ENCODE results near the gene ATXN3.

The ATXN3 gene

DNA sequence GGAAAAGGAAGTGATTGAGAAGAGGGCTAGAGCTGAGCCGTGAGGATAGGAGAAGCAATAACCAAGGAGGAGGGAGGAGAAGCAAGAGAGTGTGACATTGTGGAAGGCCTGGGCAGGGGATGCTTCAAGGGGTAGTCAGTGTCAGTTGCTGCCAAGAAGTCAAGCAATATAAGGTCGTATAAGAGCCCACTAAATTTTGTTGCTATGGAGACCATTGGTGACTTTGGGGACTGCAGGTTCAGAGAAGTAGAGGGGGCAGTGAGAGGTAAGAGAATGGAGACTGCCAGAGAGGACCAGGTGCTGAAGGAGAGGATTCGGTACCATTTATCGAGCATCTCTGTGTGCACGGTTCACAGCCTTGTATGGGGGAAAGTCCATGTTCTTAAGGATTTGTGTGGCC is 3.1 kb upstream of the ATXN3 start:
- in situ Hi-C loops (cut with MboI; ENCODE audit: low pct_unique_long_range_greater_than_20kb, low sequenced_read_pairs, unreplicated experiment) = no loop called here
- no peak for TF ChIP-seq CTCF (IDR thresholded peaks at IDR 0.05; ENCODE audit: extremely low read depth, insufficient read depth, missing control alignments)
- DNase-seq (ENCODE audit: low spot score) = no peak

DNA sequence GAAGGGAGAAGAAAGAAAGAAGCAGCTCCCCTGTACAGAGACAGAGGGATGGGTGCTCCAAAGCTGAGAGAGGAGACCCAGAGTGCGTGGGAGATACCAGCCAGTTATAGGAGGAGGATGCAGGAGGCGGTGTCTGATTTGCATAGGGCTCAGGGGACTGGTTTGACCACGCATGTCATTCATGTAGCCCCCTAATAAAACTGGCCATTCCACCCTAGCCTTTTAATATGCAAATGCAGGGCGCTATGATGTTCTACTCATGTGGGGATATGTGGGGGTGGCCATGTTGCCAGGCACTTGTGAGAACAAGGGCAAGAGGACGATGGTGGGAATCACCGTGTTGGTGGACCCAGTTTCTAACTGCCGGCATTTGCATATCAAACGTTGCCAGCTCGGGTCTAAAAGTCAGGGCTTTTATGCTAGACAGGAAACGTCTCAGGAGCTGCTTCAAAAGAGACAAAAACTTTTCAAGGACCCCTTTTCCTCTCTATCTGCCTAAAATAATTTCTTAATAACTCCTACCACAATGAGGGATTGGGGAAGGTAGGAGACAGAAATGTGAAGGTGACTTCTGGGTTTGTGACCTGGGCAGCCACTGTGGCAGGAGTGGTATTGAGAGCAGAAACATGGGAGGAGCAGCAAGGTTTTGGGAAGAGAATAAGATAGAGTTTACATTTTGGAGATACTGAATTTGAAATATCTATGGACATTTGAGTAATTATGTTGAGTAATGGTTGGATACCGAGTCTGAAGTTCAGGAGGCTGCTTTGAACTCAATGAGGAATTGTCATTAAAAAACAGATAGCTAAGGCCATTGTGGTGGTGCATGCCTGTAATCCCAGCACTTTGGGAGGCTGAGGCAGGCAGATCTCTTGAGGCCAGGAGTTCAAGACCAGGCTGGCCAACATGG is 2.2 kb upstream of the ATXN3 start:
- DNase-seq (ENCODE audit: low spot score) = no peak
- in situ Hi-C loops (cut with MboI; ENCODE audit: low pct_unique_long_range_greater_than_20kb, low sequenced_read_pairs, unreplicated experiment) = no loop called here

DNA sequence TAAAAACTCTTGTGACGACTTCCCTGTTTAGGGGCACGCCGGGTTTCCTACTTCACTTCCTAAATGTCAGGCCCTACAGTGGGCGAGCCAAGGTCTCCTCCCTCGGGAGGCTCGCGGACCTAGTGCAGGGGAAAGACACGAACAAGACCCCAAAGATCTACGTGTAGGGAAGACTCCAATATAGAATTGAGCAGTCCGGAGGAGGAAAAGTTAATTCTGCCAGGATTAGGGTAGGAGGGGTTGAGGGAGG is 564 bp downstream of the ATXN3 start:
- TF ChIP-seq CTCF (IDR thresholded peaks at IDR 0.05; ENCODE audit: extremely low read depth, insufficient read depth, missing control alignments) = no peak
- no peak for DNase-seq (ENCODE audit: low spot score)
- in situ Hi-C loops (cut with MboI; ENCODE audit: low pct_unique_long_range_greater_than_20kb, low sequenced_read_pairs, unreplicated experiment) = no loop called here

More for the DNA sequence above, 2.2 kb upstream of the ATXN3 start:
- TF ChIP-seq CTCF (IDR thresholded peaks at IDR 0.05; ENCODE audit: extremely low read depth, insufficient read depth, missing control alignments) = no peak

GRCh38 chr14:92105073-92105892 is 1.1 kb downstream of the ATXN3 start:
- in situ Hi-C loops (cut with MboI; ENCODE audit: low pct_unique_long_range_greater_than_20kb, low sequenced_read_pairs, unreplicated experiment) = no loop called here
- no peak for TF ChIP-seq CTCF (IDR thresholded peaks at IDR 0.05; ENCODE audit: extremely low read depth, insufficient read depth, missing control alignments)
- no peak for DNase-seq (ENCODE audit: low spot score)

DNA sequence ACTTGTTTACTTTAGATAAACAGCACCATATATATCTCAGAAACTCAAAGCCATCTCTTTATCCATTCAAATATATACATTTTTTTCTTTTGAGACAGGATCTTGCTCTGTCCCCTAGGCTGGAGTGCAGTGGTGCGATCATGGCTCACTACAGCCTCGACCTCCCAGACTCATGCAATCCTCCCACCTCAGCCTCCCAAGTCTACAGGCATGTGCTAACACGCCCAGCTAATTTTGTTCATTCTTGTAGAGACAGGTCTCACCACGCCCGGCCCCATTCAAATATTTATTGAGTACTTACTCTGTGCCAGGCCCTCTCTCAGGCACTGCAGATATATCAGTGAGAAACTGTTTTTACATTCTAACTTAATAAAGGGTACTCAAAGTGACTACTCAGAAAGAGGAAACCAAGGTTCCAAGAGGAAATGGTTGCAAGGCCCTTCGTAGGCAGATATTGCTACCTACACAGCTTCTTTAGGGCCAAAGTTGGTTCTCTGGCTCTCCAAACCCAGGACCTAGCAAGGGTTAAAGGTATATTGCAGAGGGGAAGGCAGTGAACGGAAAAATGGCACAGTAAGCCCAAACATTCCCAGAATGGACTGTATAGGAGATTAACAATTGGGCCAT is 2.9 kb downstream of the ATXN3 start:
- in situ Hi-C loops (cut with MboI; ENCODE audit: low pct_unique_long_range_greater_than_20kb, low sequenced_read_pairs, unreplicated experiment) = no loop called here
- no peak for TF ChIP-seq CTCF (IDR thresholded peaks at IDR 0.05; ENCODE audit: extremely low read depth, insufficient read depth, missing control alignments)
- no peak for DNase-seq (ENCODE audit: low spot score)

- in situ Hi-C loops (cut with MboI; ENCODE audit: low pct_unique_long_range_greater_than_20kb, low sequenced_read_pairs, unreplicated experiment) = no loop called here
- TF ChIP-seq CTCF (IDR thresholded peaks at IDR 0.05; ENCODE audit: extremely low read depth, insufficient read depth, missing control alignments) = no peak
- DNase-seq (ENCODE audit: low spot score) = no peak
Observed at GRCh38 chr14:92099802-92100201, 6.6 kb downstream of the ATXN3 start.
